ENCODE results near the gene HTRA2.

DNA sequence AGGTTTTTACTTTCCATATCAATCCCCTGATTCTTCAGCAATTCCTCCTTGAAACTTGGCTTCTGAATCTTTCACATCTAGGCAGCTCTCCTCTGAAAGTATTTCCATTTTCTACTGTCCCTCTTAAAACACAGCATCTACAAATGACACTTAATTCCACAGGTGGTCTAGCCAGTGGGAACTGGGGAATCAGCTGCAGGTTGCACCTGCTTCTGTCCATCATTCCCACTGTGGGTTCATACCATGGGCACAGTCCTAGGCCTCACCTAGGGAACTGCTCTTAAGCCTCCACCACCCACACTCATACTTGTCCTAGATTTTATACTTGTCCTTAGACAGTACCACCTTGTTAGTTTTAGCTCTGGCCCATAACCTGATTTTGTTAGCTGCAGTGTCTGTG, 21.8 kb downstream of the HTRA2 start:
- TF ChIP-seq, protein P1, sequence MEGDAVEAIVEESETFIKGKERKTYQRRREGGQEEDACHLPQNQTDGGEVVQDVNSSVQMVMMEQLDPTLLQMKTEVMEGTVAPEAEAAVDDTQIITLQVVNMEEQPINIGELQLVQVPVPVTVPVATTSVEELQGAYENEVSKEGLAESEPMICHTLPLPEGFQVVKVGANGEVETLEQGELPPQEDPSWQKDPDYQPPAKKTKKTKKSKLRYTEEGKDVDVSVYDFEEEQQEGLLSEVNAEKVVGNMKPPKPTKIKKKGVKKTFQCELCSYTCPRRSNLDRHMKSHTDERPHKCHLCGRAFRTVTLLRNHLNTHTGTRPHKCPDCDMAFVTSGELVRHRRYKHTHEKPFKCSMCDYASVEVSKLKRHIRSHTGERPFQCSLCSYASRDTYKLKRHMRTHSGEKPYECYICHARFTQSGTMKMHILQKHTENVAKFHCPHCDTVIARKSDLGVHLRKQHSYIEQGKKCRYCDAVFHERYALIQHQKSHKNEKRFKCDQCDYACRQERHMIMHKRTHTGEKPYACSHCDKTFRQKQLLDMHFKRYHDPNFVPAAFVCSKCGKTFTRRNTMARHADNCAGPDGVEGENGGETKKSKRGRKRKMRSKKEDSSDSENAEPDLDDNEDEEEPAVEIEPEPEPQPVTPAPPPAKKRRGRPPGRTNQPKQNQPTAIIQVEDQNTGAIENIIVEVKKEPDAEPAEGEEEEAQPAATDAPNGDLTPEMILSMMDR (conservative IDR thresholded peaks at IDR 0.05; ENCODE audit: low read length), result no peak
- TF ChIP-seq EZH2phosphoT487 (IDR thresholded peaks at IDR 0.05; ENCODE audit: borderline replicate concordance), result no peak

All from Loucy (cell line).